HG03457 (cell line): ENCODE data around the gene AKAP13.

ENCODE experiments used
- ATAC-seq: cut with Tn5 transposase; IDR thresholded peaks from one replicate; pipeline ENCODE4 v1.9.1; 2021; ENCODE audit warnings: moderate number of reproducible peaks; ENCODE audit not compliant: unreplicated experiment

AKAP13 gene

GRCh38 chr15:85749261-85750151 is 369.1 kb downstream of the AKAP13 start:
- ATAC-seq: no peak

GRCh38 chr15:85750319-85751290 is 370.2 kb downstream of the AKAP13 start:
- ATAC-seq: no peak

- no peak for ATAC-seq
Measured at GRCh38 chr15:85751291-85752123, 371.1 kb downstream of the AKAP13 start.

GRCh38 chr15:85752124-85752475 is 371.7 kb downstream of the AKAP13 start:
- no peak for ATAC-seq

GRCh38 chr15:85752491-85752961 is 372.1 kb downstream of the AKAP13 start:
- ATAC-seq: no peak

- ATAC-seq: no peak
Measured at GRCh38 chr15:85753261-85753660, 372.9 kb downstream of the AKAP13 start.

GRCh38 chr15:85753791-85754452 is 373.5 kb downstream of the AKAP13 start:
- ATAC-seq: no peak

GRCh38 chr15:85754989-85755388 is 374.6 kb downstream of the AKAP13 start:
- ATAC-seq: no peak

GRCh38 chr15:85755471-85755870 is 375.1 kb downstream of the AKAP13 start:
- ATAC-seq: no peak

GRCh38 chr15:85755942-85756341 is 375.5 kb downstream of the AKAP13 start:
- no peak for ATAC-seq

GRCh38 chr15:85756411-85757072 is 376.1 kb downstream of the AKAP13 start:
- no peak for ATAC-seq

GRCh38 chr15:85757073-85757938 is 376.9 kb downstream of the AKAP13 start:
- no peak for ATAC-seq

- ATAC-seq: no peak
Measured at GRCh38 chr15:85757939-85758654, 377.7 kb downstream of the AKAP13 start.

- no peak for ATAC-seq
Measured at GRCh38 chr15:85758655-85758978, 378.2 kb downstream of the AKAP13 start.

- no peak for ATAC-seq
Measured at GRCh38 chr15:85759376-85759775, 379.0 kb downstream of the AKAP13 start.

GRCh38 chr15:85760049-85760448 is 379.6 kb downstream of the AKAP13 start:
- no peak for ATAC-seq

- no peak for ATAC-seq
Measured at GRCh38 chr15:85760531-85761371, 380.3 kb downstream of the AKAP13 start.
